DMS53 treated with DMSO at 0.1 percent for 48 hours (cell line): ENCODE data around the gene OR9I1.

Experiments used
- DNase-seq: peaks from one replicate; lab custom pipeline; 2025; ENCODE audit not compliant: unreplicated experiment; lab: John Stamatoyannopoulos, UW

The OR9I1 gene

GRCh38 chr11:58125469-58125868 lies at the start of gene OR9I1:
Gene OR9I1 (minus strand): TSS chr11:58125530. CDS start chr11:58119444, 6,086 bp downstream.
- DNase-seq = no peak

- no peak for DNase-seq
Observed at GRCh38 chr11:58165504-58166106, 40.3 kb upstream of the OR9I1 start.

- DNase-seq = no peak
Observed at GRCh38 chr11:58164990-58165389, 39.7 kb upstream of the OR9I1 start.

- no peak for DNase-seq
Observed at GRCh38 chr11:58164389-58164788, 39.1 kb upstream of the OR9I1 start.

GRCh38 chr11:58152781-58153180 lies 27.5 kb upstream of the OR9I1 start:
- DNase-seq = no peak

GRCh38 chr11:58142761-58143160 lies 17.4 kb upstream of the OR9I1 start:
- DNase-seq = no peak

GRCh38 chr11:58135171-58135570 lies 9.8 kb upstream of the OR9I1 start:
- no peak for DNase-seq

- DNase-seq = no peak
Observed at GRCh38 chr11:58134151-58134550, 8.8 kb upstream of the OR9I1 start.

- DNase-seq = no peak
Observed at GRCh38 chr11:58133309-58134076, 8.2 kb upstream of the OR9I1 start.

- DNase-seq = no peak
Observed at GRCh38 chr11:58127350-58127749, 2.0 kb upstream of the OR9I1 start.

GRCh38 chr11:58121096-58121495 lies 4.2 kb downstream of the OR9I1 start:
- DNase-seq = no peak

- DNase-seq = no peak
Observed at GRCh38 chr11:58097437-58097836, 27.9 kb downstream of the OR9I1 start.

- no peak for DNase-seq
Observed at GRCh38 chr11:58086528-58086927, 38.8 kb downstream of the OR9I1 start.

- DNase-seq = peak; percentile 4
Observed at GRCh38 chr11:58075781-58076180, 49.5 kb downstream of the OR9I1 start.

GRCh38 chr11:58070585-58070984 lies 54.7 kb downstream of the OR9I1 start:
- DNase-seq = peak; percentile 0

- no peak for DNase-seq
Observed at GRCh38 chr11:58068655-58069054, 56.7 kb downstream of the OR9I1 start.

GRCh38 chr11:58067685-58068084 lies 57.6 kb downstream of the OR9I1 start:
- peak; percentile 7 for DNase-seq
